SU-DHL-6 (cell line): Measurements from ENCODE around the gene SFI1.

Experiments
- EZH2phosphoT487 ChIP-seq: fragments of 200-600 bp; sonication (generic), shearing (Covaris generic); conservative IDR thresholded peaks from 2 replicates; pipeline ENCODE4 v1.6.1; 2018; ENCODE audit warnings: mild to moderate bottlenecking, antibody characterized with exemption, low read length, moderate library complexity, mixed read lengths
- TF ChIP-seq, protein P1 (sequence below): fragments of 200-600 bp; sonication (generic); IDR thresholded peaks from one replicate; pipeline ENCODE4 v1.5.1; 2017; ENCODE audit warnings: antibody characterized with exemption, mild to moderate bottlenecking, low read length, moderate library complexity; ENCODE audit not compliant: insufficient read depth, poor library complexity, severe bottlenecking

DNA sequence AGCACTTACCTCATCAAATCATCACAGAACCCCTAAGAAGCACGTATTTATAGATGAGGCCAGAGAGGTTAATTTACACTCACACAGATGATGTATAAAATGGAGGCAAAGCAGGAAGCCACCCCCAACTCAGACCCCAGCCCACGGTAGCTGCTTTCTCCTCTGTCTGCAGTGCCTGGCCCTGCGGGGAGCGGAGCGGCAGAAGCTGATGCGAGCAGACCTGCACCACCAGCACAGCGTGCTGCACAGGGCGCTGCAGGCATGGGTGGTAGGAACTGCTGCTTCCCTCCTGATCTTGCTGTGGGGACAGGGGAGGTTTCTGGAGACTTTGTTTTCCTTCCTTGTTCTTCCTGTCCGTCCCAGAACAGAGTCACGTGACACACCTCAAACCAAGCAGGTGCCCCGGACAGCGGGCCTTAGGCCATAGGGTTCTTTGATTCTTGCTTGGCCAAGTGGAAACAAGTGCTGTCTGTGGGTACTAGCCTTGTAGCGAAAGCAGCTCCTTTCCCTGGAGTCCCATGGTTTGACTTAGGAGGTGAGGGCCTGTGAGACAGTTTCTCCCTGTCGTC, 107.9 kb downstream of the SFI1 start:
- no peak for TF ChIP-seq EZH2phosphoT487
- TF ChIP-seq, protein P1, sequence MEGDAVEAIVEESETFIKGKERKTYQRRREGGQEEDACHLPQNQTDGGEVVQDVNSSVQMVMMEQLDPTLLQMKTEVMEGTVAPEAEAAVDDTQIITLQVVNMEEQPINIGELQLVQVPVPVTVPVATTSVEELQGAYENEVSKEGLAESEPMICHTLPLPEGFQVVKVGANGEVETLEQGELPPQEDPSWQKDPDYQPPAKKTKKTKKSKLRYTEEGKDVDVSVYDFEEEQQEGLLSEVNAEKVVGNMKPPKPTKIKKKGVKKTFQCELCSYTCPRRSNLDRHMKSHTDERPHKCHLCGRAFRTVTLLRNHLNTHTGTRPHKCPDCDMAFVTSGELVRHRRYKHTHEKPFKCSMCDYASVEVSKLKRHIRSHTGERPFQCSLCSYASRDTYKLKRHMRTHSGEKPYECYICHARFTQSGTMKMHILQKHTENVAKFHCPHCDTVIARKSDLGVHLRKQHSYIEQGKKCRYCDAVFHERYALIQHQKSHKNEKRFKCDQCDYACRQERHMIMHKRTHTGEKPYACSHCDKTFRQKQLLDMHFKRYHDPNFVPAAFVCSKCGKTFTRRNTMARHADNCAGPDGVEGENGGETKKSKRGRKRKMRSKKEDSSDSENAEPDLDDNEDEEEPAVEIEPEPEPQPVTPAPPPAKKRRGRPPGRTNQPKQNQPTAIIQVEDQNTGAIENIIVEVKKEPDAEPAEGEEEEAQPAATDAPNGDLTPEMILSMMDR = no peak
